Colonic mucosa (tissue), 4 donors: ENCODE results near the gene NSG1. TPM values are rescaled to one million over a fixed set of nuclear protein-coding genes. Genes with fewer than 3 reads are reported as not detected.

Experiments
- DNase-seq: peaks from one replicate; pipeline ENCODE4 v3.0.0-alpha.2; 2020
- H3K27ac ChIP-seq: fragments of 200-600 bp; one replicate; pipeline ENCODE4 v1.8.0; 2021
- H3K27me3 ChIP-seq: fragments of 200-600 bp; one replicate; pipeline ENCODE4 v1.8.0; 2021
- H3K36me3 ChIP-seq: fragments of 200-600 bp; one replicate; pipeline ENCODE4 v1.8.0; 2021
- H3K4me1 ChIP-seq: fragments of 200-600 bp; one replicate; pipeline ENCODE4 v1.8.0; 2021; ENCODE audit warnings: mild to moderate bottlenecking
- H3K4me3 ChIP-seq: fragments of 200-600 bp; one replicate; pipeline ENCODE4 v1.8.0; 2021
- H3K9ac ChIP-seq, 2 donors: one replicate each; pipeline ENCODE4 v1.7.0; 2013; ENCODE audit warnings: control low read depth in 2 of 2, low read depth in 2 of 2, low read length in 2 of 2
- H3K9me3 ChIP-seq: fragments of 200-600 bp; one replicate; pipeline ENCODE4 v1.8.0; 2021
- CTCF ChIP-seq: fragments of 200-600 bp; IDR thresholded peaks from one replicate; pipeline ENCODE4 v1.8.0; 2022; ENCODE audit warnings: antibody characterized with exemption, mild to moderate bottlenecking
- intact Hi-C: fragments of 100-400 bp; cut with DNase I; formaldehyde crosslinking; loops from one replicate; pipeline ENCODE4 v1.14.1; 2022
- total RNA-seq, 2 donors: library from RNA; stranded (reverse); fragmentation: NEBNext Ultra II Directional in 1 of 2; extraction: Animal tissue kit (Norgen Biotek cat#: 25700) in 1 of 2; gene quantifications; one replicate each; pipeline ENCODE4 v1.2.1, GENCODE V29; 2021
- donor health status: healthy.
- donor health status: DM: no; HTN: no; CAD: no.
- donor health status: DM: no; HTN: no; CAD: no.

NSG1 gene
- total RNA-seq, 2 donors from 2014 or later: 2.4 to 5.9 TPM

DNA sequence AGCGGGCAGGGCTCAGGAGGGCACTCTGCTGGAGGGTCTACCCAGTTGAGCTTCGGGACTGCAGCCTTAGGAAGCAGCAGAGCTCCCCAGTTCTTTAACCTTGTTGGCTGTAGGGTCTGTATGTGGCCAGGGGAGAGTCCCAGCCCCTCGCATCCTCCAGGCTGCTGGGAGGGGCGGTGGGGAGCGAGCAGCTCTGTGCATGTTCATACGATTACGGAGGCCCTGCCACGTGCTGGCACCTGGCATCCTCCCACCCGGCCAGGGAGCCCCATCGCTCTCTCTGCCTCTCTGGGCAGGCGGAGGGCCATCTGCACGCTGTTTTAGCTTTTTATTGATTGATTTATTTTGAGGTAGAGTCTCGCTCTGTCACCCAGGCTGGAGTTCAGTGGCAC, 21.2 kb downstream of the NSG1 start:
- Histone ChIP-seq H3K4me1 (no peaks in the 10 kb centered on the region), H3K4me3 (no peak overlapping the region), H3K9ac (no peak overlapping the region), H3K36me3 (no peaks in the 10 kb centered on the region), H3K9me3 (no peaks in the 10 kb centered on the region), H3K27me3 (no peaks in the 10 kb centered on the region), H3K27ac (no peak overlapping the region)
- intact Hi-C loops: no loop called here
- DNase-seq: no peak
- no peak for TF ChIP-seq CTCF

DNA sequence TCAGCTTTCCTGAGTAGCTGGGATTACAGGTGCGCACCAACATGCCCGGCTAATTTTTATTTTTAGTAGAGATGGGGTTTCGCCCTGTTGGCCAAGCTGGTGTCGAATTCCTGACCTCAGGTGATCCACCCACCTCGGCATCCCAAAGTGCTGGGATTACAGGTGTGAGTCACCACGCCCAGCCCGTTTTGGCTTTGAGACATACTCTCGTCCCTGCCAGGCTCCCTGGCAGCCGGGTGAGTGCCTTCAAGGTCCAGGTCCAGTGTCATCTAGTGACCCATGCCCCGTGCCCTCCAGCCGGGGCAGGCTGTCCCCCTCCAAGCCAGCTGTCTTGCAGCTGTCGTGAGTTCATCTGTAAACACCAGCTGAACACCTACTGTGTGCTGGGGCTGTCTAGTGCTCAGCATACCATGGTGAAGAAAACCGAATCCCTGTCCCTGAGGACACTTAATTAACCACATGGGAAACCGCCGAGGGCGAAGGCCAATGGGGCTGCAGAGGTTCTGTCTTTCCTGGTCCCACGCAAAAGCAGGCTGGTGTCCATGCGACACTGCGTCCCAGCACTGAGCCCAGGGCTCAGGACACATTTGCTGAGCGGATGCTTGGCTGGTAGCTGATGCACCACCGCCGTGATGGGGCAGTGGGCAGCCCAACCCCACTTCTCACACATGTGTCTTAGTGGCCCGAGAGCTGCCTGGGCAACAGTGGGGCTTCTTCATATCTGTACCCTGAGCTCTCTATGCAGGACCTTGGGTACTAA, 21.9 kb downstream of the NSG1 start:
- DNase-seq: no peak

GRCh38 chr4:4409416-4410115, 22.7 kb downstream of the NSG1 start:
- Histone ChIP-seq H3K9me3 (no peaks in the 10 kb centered on the region), H3K9ac (no peak overlapping the region), H3K4me1 (no peaks in the 10 kb centered on the region), H3K27ac (no peak overlapping the region), H3K27me3 (no peaks in the 10 kb centered on the region), H3K4me3 (no peak overlapping the region), H3K36me3 (no peaks in the 10 kb centered on the region)
- intact Hi-C loops: no loop called here
- TF ChIP-seq CTCF: no peak
- DNase-seq: no peak

More for the DNA sequence above, 21.9 kb downstream of the NSG1 start:
- intact Hi-C loops: no loop called here
- Histone ChIP-seq H3K27ac (no peak overlapping the region), H3K9me3 (no peaks in the 10 kb centered on the region), H3K9ac (no peak overlapping the region), H3K36me3 (no peaks in the 10 kb centered on the region), H3K4me3 (no peak overlapping the region), H3K4me1 (no peaks in the 10 kb centered on the region), H3K27me3 (no peaks in the 10 kb centered on the region)
- TF ChIP-seq CTCF: no peak

DNA sequence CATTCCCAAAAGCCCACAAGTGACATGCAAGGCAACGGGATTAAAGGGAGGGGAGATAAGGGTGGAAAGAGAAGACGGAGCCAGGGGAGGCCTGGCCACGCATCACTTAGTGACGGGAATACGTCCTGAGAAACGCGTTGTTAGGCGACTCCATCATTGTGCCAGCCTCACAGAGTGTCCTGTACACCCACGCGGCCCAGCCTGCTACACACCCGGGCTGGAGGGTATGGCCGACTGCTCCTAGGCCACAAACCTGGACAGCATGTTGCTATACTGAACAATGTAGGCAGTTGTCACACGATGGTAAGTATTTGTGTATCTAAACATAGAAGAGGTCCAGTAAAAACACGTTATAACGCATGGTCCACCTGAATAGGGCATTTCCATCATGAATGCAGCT, 23.4 kb downstream of the NSG1 start:
- intact Hi-C loops: no loop called here
- TF ChIP-seq CTCF: no peak
- H3K9ac ChIP-seq: no peak overlapping the region
- no peak overlapping the region for H3K27ac ChIP-seq
- no peak for DNase-seq
- no peak overlapping the region for H3K4me3 ChIP-seq
- H3K9me3 ChIP-seq: no peaks in the 10 kb centered on the region
- H3K27me3 ChIP-seq: no peaks in the 10 kb centered on the region
- H3K36me3 ChIP-seq: no peaks in the 10 kb centered on the region
- no peaks in the 10 kb centered on the region for H3K4me1 ChIP-seq

GRCh38 chr4:4411906-4412305, 25.0 kb downstream of the NSG1 start:
- H3K27me3 ChIP-seq: no peaks in the 10 kb centered on the region
- intact Hi-C loops: no loop called here
- no peaks in the 10 kb centered on the region for H3K9me3 ChIP-seq
- H3K36me3 ChIP-seq: no peaks in the 10 kb centered on the region
- H3K4me3 ChIP-seq: no peak overlapping the region
- no peak overlapping the region for H3K27ac ChIP-seq
- DNase-seq: no peak
- H3K4me1 ChIP-seq: no peaks in the 10 kb centered on the region
- no peak overlapping the region for H3K9ac ChIP-seq
- TF ChIP-seq CTCF: no peak
